RCC 7860 (cell line): ENCODE measurements around the gene ZSCAN10.
A peak's percentile ranks its signal among the peaks of the same experiment; 100 is the strongest.
"Not testable (repeated sequence)": the region's sequence is repeated elsewhere in the genome, so short reads cannot be mapped to it uniquely, and the experiment has no call there.

Experiments used
- DNase-seq: peaks from one replicate; pipeline ENCODE4 v3.0.0-alpha.2; 2015; ENCODE audit warnings: low spot score
- FAIRE-seq: peaks from 2 replicates; lab custom pipeline; 2012; peaks lifted over from hg19 to GRCh38; lab: Jason Lieb, UNC

Gene ZSCAN10

GRCh38 chr16:3065069-3065741, 33.9 kb downstream of the ZSCAN10 start, which contains the start of gene IL32:
IL32 (plus strand) TSS chr16:3065640; CDS start chr16:3065812, 172 bp downstream.
- peak; percentile 85 for DNase-seq

GRCh38 chr16:3063625-3064386, 35.3 kb downstream of the ZSCAN10 start:
- DNase-seq (no peak), FAIRE-seq (no peak)

More at GRCh38 chr16:3065069-3065741, 33.9 kb downstream of the ZSCAN10 start, which contains the start of gene IL32:
- FAIRE-seq: no peak

- no peak for DNase-seq
Observed at GRCh38 chr16:3062553-3062952, 36.5 kb downstream of the ZSCAN10 start.

GRCh38 chr16:3060339-3061127, 38.6 kb downstream of the ZSCAN10 start:
- FAIRE-seq: no peak
- no peak for DNase-seq

More at GRCh38 chr16:3062553-3062952, 36.5 kb downstream of the ZSCAN10 start:
- FAIRE-seq: no peak

- FAIRE-seq (no peak), DNase-seq (no peak)
Observed at GRCh38 chr16:3059723-3060242, 39.3 kb downstream of the ZSCAN10 start.

GRCh38 chr16:3059041-3059722, 39.9 kb downstream of the ZSCAN10 start:
- FAIRE-seq (no peak), DNase-seq (peak; percentile 82)

GRCh38 chr16:3058139-3059030, 40.7 kb downstream of the ZSCAN10 start:
- peak; percentile 15 for DNase-seq
- no peak for FAIRE-seq

- FAIRE-seq: no peak
- DNase-seq: no peak
Observed at GRCh38 chr16:3057181-3058138, 41.6 kb downstream of the ZSCAN10 start.

- FAIRE-seq: no peak
- DNase-seq: no peak
Observed at GRCh38 chr16:3056336-3057180, 42.5 kb downstream of the ZSCAN10 start.

GRCh38 chr16:3055734-3056115, 43.4 kb downstream of the ZSCAN10 start:
- FAIRE-seq, DNase-seq: not testable (repeated sequence)

GRCh38 chr16:3054965-3055733, 43.9 kb downstream of the ZSCAN10 start:
- FAIRE-seq (no peak), DNase-seq (no peak)

- FAIRE-seq, DNase-seq: not testable (repeated sequence)
Observed at GRCh38 chr16:3053330-3053710, 45.8 kb downstream of the ZSCAN10 start.

- FAIRE-seq, DNase-seq: not testable (repeated sequence)
Observed at GRCh38 chr16:3052571-3053329, 46.3 kb downstream of the ZSCAN10 start.

GRCh38 chr16:3051494-3051893, 47.6 kb downstream of the ZSCAN10 start:
- FAIRE-seq: no peak
- no peak for DNase-seq

GRCh38 chr16:3051009-3051408, 48.1 kb downstream of the ZSCAN10 start:
- no peak for DNase-seq

GRCh38 chr16:3050487-3050886, 48.6 kb downstream of the ZSCAN10 start:
- FAIRE-seq: no peak
- DNase-seq: no peak

More at GRCh38 chr16:3051009-3051408, 48.1 kb downstream of the ZSCAN10 start:
- FAIRE-seq: no peak
